Spleen (tissue), 7 donors: Measurements from ENCODE around the gene CCDC91.

ENCODE experiments used
- POLR2A ChIP-seq, 3 donors: fragments of 450-650 bp; IDR thresholded peaks; one replicate each; pipeline ENCODE4 v1.5.1; 2017; ENCODE audit warnings: antibody characterized with exemption in 3 of 3, mild to moderate bottlenecking in 1 of 3
- POLR2AphosphoS5 ChIP-seq, 3 donors: sonication (generic); formaldehyde crosslinking; IDR thresholded peaks; one replicate each; pipeline ENCODE4 v1.5.1; 2017; ENCODE audit warnings: antibody characterized with exemption in 3 of 3
- TF ChIP-seq, protein P1 (sequence below), 11 experiments: fragments of 200-600 bp in 7 of 11; fragments of 450-650 bp in 4 of 11; sonication (generic) in 4 of 11; IDR thresholded peaks in 8 of 11; conservative IDR thresholded peaks in 3 of 11; 1 replicate in 7 of 11; 2 replicates in 4 of 11; pipeline versions ENCODE4 v1.4.0 to v1.8.0; 2016 to 2021; ENCODE audit warnings: antibody characterized with exemption in 11 of 11, inconsistent platforms in 4 of 11, mild to moderate bottlenecking in 1 of 11
- donor health status: DM: no; HTN: no; CAD: no; lungs with moderate emphysema.
- donor health status: DM: no; HTN: no; CAD: no.
- donor health status: DM: no; HTN: no; CAD: no.

DNA sequence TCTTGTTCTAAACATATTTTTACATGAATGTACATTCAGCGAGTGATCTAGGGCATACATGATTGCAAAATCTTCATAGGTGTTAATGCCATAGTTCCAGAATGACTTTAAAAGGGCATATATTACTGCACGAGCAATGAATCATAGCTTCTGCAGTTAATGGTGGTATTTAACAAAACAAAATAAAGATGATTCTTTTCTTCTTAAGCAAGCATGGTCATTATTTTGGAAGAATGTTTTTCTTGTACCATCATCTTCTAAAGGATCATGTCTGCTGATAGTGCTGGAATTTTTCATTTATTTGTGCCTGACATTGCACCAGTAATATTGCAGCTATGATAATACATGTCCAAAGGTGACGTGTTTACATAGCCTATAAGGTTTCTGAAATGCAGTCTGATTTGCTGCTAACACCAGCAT is 388.6 kb downstream of the CCDC91 start:
- TF ChIP-seq POLR2AphosphoS5 (IDR thresholded peaks at IDR 0.05), result no peak
- no peak for TF ChIP-seq POLR2A (IDR thresholded peaks at IDR 0.05)
- TF ChIP-seq, protein P1, sequence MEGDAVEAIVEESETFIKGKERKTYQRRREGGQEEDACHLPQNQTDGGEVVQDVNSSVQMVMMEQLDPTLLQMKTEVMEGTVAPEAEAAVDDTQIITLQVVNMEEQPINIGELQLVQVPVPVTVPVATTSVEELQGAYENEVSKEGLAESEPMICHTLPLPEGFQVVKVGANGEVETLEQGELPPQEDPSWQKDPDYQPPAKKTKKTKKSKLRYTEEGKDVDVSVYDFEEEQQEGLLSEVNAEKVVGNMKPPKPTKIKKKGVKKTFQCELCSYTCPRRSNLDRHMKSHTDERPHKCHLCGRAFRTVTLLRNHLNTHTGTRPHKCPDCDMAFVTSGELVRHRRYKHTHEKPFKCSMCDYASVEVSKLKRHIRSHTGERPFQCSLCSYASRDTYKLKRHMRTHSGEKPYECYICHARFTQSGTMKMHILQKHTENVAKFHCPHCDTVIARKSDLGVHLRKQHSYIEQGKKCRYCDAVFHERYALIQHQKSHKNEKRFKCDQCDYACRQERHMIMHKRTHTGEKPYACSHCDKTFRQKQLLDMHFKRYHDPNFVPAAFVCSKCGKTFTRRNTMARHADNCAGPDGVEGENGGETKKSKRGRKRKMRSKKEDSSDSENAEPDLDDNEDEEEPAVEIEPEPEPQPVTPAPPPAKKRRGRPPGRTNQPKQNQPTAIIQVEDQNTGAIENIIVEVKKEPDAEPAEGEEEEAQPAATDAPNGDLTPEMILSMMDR (IDR thresholded peaks at IDR 0.05 in 8 of 11, conservative IDR thresholded peaks at IDR 0.05 in 3 of 11), result no peak
